ENCODE data around the gene ADARB1.

GRCh38 chr21:45135868-45136267, 61.5 kb downstream of the ADARB1 start:
- TF ChIP-seq CTCF (conservative IDR thresholded peaks at IDR 0.05; ENCODE audit: low read length) (no peak), EZH2phosphoT487 (IDR thresholded peaks at IDR 0.05; ENCODE audit: borderline replicate concordance, low read depth, low read length) (no peak)

Data from OCI-LY7 (cell line).